Gastrocnemius medialis (tissue), 4 donors: ENCODE results near the gene NR1H2.

ENCODE experiments used
- POLR2A ChIP-seq, 2 donors: fragments of 450-650 bp; IDR thresholded peaks; one replicate each; pipeline ENCODE4 v1.6.1; 2017; ENCODE audit warnings: antibody characterized with exemption in 2 of 2, mild to moderate bottlenecking in 2 of 2, moderate library complexity in 2 of 2
- TF ChIP-seq, protein P1 (sequence below), 5 experiments: fragments of 450-650 bp in 3 of 5; fragments of 200-600 bp in 2 of 5; sonication (generic) in 2 of 5; IDR thresholded peaks in 4 of 5; conservative IDR thresholded peaks in 1 of 5; 1 replicate in 4 of 5; 2 replicates in 1 of 5; pipeline ENCODE4 v1.5.1; 2016 to 2019; ENCODE audit warnings: antibody characterized with exemption in 5 of 5, mild to moderate bottlenecking in 3 of 5, moderate library complexity in 3 of 5

DNA sequence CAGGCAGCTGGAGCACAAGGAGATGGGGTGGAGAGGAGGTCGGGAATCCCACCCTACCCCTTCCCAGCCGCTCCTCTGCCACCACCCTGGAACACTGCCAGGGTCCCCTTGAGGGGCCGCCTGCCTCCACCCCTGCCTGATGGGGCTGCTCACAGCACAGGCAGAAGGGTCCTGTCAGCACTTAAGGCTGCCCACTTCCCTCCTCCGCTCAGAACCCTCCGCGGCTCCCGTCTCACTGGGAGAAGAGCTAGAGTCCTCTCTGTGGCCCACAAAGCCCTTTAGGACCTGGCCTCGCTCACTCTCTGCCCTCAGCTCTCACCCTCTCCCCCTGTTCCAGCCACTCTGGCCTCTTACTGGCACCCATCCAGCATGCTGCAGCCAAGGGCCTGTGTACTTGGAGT is 4.5 kb downstream of the NR1H2 start:
- TF ChIP-seq, protein P1, sequence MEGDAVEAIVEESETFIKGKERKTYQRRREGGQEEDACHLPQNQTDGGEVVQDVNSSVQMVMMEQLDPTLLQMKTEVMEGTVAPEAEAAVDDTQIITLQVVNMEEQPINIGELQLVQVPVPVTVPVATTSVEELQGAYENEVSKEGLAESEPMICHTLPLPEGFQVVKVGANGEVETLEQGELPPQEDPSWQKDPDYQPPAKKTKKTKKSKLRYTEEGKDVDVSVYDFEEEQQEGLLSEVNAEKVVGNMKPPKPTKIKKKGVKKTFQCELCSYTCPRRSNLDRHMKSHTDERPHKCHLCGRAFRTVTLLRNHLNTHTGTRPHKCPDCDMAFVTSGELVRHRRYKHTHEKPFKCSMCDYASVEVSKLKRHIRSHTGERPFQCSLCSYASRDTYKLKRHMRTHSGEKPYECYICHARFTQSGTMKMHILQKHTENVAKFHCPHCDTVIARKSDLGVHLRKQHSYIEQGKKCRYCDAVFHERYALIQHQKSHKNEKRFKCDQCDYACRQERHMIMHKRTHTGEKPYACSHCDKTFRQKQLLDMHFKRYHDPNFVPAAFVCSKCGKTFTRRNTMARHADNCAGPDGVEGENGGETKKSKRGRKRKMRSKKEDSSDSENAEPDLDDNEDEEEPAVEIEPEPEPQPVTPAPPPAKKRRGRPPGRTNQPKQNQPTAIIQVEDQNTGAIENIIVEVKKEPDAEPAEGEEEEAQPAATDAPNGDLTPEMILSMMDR (IDR thresholded peaks at IDR 0.05 in 4 of 5, conservative IDR thresholded peaks at IDR 0.05 in 1 of 5) = no peak
- TF ChIP-seq POLR2A (IDR thresholded peaks at IDR 0.05) = no peak
